HG03342 (cell line): Measurements from ENCODE around the gene OTOS.

ENCODE experiments used
- ATAC-seq: cut with Tn5 transposase; IDR thresholded peaks from one replicate; pipeline ENCODE4 v1.9.1; 2021; ENCODE audit warnings: mild to moderate bottlenecking, moderate library complexity; ENCODE audit not compliant: unreplicated experiment

The OTOS gene

GRCh38 chr2:240153418-240153817 lies 13.0 kb upstream of the OTOS start:
- no peak for ATAC-seq

- ATAC-seq = no peak
Observed at GRCh38 chr2:240151477-240152031, 11.1 kb upstream of the OTOS start.

DNA sequence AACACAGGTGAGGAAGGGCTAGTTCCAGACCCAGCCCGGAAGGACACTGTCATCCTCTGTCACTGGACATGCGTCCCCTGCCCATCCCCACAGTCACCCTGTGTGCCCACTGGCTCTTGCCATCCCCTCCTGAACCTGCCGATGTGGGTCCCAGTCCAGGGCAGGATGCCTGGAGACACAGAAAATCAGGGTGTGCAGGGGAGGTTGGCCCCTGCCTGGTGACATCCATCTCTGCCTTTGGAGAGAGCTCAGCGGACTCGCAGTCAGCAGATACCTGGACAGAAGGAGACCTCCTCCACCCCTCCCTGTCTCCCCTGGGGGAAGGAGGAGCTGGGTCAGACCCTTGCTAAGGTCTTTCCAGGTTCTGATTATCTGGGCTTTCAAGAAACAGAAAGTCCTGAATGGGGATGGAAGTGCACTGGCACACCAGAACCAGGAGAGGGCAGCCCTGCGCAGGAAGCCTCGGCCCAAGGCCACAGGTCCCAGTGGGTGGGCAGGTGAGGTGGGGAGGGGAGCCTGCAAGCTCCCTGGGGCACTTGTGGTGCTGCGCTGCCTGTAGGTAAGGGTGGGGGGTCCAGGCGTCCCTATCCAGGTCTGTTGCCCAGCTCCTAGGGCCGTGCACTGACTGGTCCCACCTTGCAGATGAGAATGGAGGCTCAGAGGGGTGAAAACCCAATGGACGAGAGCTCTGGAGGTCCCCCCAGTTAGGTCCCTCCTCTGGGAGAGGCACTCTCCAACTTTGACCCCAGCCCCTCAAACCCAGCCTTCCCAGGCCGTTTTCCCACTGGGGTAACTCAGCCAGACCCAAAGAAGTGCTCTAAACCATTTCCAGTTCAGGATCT lies 9.7 kb upstream of the OTOS start:
- ATAC-seq = no peak

DNA sequence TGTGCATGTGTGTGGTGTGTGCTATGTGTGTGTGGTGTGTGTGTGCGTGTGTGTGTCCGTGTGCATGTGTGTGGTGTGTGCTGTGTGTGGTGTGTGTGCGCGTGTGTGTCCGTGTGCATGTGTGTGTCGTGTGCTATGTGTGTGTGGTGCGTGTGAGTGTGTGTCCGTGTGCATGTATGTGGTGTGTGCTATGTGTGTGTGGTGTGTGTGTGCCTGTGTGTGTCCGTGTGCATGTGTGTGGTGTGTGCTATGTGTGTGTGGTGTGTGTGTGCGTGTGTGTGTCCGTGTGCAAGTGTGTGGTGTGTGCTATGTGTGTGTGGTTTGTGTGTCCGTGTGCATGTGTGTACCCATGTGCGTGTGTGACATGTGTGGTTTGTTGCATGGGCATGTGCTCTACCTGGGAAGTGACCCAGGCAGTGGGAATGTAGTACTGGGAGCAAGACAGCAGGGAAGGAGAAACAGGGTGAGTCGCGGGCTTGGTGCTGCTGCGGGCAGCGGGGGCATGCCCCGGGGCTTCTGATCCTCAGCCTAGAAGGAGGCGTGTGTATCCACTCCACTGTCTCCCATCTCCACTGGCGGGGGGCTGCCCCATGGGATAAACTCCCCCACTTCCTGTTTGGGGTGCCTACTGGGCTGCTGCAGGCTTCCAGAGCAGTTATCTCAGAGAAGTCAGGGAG lies 7.6 kb upstream of the OTOS start:
- ATAC-seq = no peak

- no peak for ATAC-seq
Observed at GRCh38 chr2:240147382-240147781, 6.9 kb upstream of the OTOS start.

- no peak for ATAC-seq
Observed at GRCh38 chr2:240146627-240147278, 6.3 kb upstream of the OTOS start.

DNA sequence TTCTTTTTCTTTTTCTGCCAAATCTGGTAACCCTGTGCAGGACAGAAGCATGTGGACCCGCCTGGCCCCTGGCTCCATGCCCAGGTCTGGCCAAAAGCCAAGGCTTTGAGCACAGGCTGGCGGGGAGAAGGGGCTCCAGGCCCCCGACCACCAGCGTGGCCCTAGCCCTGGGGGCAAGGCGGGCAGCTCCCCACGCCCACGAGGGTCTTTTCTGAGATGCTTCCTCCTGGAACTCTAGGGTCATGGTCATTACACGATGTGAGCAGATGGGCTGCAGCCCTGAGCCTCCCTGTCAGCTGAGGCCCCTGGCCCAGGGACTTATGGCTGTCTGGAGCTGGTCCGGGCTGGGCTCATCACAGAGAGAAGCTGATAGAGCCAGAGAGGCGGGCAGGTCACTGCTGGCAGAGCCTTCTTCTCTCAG lies 5.7 kb upstream of the OTOS start:
- no peak for ATAC-seq

DNA sequence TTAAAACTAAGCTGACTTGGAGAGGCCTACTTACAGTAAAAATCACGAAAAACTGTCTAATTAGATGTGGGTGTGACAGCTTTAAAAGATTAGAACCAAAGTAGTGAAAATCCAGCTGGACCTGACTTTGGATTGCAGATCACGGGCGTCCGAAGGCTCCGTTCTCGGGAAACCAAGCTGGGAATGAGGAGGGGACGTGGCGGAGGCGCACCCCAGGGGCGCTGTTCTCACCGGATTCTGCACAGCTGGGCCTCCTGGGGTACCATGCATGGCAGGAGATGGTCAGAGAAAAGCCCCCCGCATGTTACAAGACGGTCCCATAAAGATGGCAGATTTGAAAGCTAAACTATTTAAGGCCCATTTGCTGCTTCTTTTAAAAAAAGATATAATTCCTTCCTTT lies 5.0 kb upstream of the OTOS start:
- no peak for ATAC-seq

DNA sequence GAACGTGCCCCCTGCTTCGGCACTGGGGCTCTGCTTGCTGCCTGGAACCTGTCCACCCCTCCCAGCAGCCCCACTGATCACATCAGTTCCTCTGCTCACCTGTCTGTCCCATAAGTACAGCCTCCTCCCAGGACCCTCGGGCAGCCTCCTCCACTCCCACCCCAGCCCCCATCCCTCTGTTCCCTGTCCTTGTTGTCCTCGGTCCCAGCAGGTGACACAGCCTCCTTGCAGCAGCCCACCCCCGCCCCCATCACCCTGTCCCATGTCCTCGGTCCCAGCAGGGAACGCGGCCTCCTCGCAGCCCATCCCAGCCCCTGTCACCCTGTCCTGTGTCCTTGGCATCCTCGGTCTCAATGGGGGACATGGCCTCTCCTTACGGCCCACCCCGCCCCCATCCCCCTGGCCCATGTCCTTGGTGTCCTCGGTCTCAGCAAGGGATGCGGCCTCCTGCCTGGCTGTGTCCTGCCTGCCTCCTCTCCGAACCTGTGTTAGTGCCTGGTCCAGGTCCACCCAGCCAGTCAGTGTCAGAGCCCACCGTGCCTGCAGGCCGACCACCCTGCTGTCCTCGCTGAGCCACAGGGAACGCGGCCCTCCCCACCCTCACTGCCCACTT lies 4.3 kb upstream of the OTOS start:
- ATAC-seq = no peak

DNA sequence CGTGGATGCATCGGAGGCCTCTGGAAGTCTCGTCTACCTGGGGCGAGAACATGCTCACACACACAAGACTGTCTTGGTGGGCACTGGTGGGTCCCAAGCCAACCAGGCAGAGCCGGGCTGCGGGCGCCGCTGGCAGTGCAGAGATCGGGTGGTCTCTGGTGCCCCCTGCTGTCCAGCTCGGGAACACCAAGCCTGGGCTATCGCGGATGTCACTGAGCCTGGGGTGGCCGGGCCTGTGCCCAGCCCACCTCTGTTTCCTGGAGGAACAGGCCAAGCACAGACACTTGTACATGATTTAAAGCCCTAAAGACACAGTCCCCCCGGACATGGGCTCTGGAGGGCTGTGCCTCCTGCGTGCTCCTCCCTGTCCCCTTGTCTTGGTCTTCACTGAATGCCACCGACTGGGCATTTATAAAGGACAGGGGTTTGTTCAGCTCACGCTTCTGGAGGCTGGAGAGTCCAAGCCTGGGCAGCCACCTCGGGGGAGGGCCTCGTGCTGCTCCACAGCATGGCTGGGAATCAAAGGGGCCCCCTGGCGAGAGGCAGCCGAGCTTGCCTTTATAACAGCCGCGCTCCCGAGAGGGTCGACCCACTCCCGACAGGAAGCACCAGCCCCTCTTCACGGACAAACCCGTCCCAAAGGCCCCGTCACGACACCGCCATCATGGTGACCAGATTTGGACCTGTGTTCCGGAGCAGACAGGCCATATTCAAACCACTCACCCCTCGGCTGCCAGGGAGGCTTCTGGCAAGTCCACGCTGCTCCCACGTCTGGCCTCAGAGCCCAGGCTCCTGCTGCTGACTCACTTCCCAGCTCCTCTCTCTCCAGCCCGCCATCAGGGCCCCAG lies 3.6 kb upstream of the OTOS start:
- peak; percentile 77 for ATAC-seq

- peak; percentile 15 for ATAC-seq
Observed at GRCh38 chr2:240143276-240143675, 2.8 kb upstream of the OTOS start.

GRCh38 chr2:240142859-240143258 lies 2.4 kb upstream of the OTOS start:
- ATAC-seq = no peak

DNA sequence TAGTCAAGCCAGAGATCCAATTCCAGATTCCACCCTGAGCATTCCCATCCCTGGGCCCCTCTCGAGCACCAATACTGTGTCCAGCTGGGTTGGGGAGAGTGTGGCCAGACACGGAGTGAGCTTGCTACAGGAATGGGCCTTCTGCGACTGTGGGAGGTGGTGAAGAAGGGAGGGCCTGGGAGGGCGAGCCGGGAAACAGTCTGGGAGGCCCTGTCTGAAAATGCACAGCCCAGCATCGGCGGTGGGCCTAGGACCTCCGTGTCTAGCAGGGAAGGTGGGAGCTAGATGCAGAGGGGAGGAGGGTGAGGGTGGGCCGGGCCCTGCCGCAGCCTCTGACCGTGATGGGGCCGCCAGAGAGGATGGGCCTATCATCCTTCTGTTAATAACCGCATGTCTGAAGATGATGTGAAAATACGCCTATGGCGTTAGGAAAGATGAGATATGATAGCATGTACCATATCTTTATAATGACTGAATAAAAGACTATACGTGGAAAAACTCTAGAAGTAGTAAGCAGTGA lies 1.9 kb upstream of the OTOS start:
- no peak for ATAC-seq

- no peak for ATAC-seq
Observed at GRCh38 chr2:240141736-240142135, 1.3 kb upstream of the OTOS start.

GRCh38 chr2:240140920-240141319 lies 462 bp upstream of the OTOS start:
- no peak for ATAC-seq

GRCh38 chr2:240139666-240140393 lies 628 bp downstream of the OTOS start:
- ATAC-seq = no peak

- ATAC-seq = no peak
Observed at GRCh38 chr2:240139011-240139441, 1.4 kb downstream of the OTOS start.

GRCh38 chr2:240138254-240138984 lies 2.0 kb downstream of the OTOS start:
- ATAC-seq = no peak
